GF-D8 (cell line): Measurements from ENCODE around the gene B3GALT2.

Experiments used
- DNase-seq: peaks from one replicate; lab custom pipeline; 2025; lab: John Stamatoyannopoulos, UW

The B3GALT2 gene

GRCh38 chr1:193181985-193182384 is 4.4 kb downstream of the B3GALT2 start:
- DNase-seq, result no peak

- no peak for DNase-seq
Measured at GRCh38 chr1:193181536-193181935, 4.9 kb downstream of the B3GALT2 start.

- no peak for DNase-seq
Measured at GRCh38 chr1:193179094-193179493, 7.3 kb downstream of the B3GALT2 start.

GRCh38 chr1:193176788-193177187 is 9.6 kb downstream of the B3GALT2 start:
- DNase-seq, result no peak

GRCh38 chr1:193176113-193176512 is 10.3 kb downstream of the B3GALT2 start:
- no peak for DNase-seq

GRCh38 chr1:193157360-193157759 is 29.1 kb downstream of the B3GALT2 start:
- DNase-seq, result no peak

GRCh38 chr1:193156822-193157142 is 29.6 kb downstream of the B3GALT2 start:
- no peak for DNase-seq

- DNase-seq, result no peak
Measured at GRCh38 chr1:193156117-193156821, 30.1 kb downstream of the B3GALT2 start.

- DNase-seq, result no peak
Measured at GRCh38 chr1:193144999-193145398, 41.4 kb downstream of the B3GALT2 start.

- DNase-seq, result no peak
Measured at GRCh38 chr1:193144361-193144938, 42.0 kb downstream of the B3GALT2 start.

GRCh38 chr1:193143285-193143684 is 43.1 kb downstream of the B3GALT2 start:
- no peak for DNase-seq

- no peak for DNase-seq
Measured at GRCh38 chr1:193142409-193142808, 44.0 kb downstream of the B3GALT2 start.

- DNase-seq, result peak; percentile 23
Measured at GRCh38 chr1:193141804-193142203, 44.6 kb downstream of the B3GALT2 start.

- DNase-seq, result no peak
Measured at GRCh38 chr1:193140254-193140653, 46.2 kb downstream of the B3GALT2 start.

GRCh38 chr1:193131266-193131860 is 55.0 kb downstream of the B3GALT2 start:
- DNase-seq, result no peak
